CD4-positive, alpha-beta memory T cell (primary cell): ENCODE data around the gene DUSP22. TPM values are rescaled to one million over a fixed set of nuclear protein-coding genes. Genes with fewer than 3 reads are reported as not detected.

Experiments
- CTCF ChIA-PET: fragments of 350-600 bp; sonication (Branson Sonifier 250); formaldehyde crosslinking; loops from one replicate; lab custom pipeline; 2021; ENCODE audit warnings: inconsistent platforms; ENCODE audit not compliant: partially characterized antibody; lab: Charles Lee
- POLR2A ChIA-PET: fragments of 350-600 bp; sonication (Branson Sonifier 250); formaldehyde crosslinking; loops from one replicate; lab custom pipeline; 2021; ENCODE audit not compliant: partially characterized antibody; lab: Charles Lee
- DNase-seq, 5 donors: peaks; one replicate each; pipeline versions ENCODE4 v3.0.0 to v3.0.0-alpha.2; 2020 to 2022; ENCODE audit warnings: mixed read lengths in 1 of 5
- H3K27ac ChIP-seq: one replicate; pipeline ENCODE4 v1.7.0; 2013; ENCODE audit warnings: low read depth, low read length
- H3K27me3 ChIP-seq: 2 replicates; pipeline ENCODE4 v1.7.0; 2013; ENCODE audit warnings: mild to moderate bottlenecking, low read length, moderate library complexity; ENCODE audit not compliant: insufficient read depth
- H3K36me3 ChIP-seq: 2 replicates; pipeline ENCODE4 v1.7.0; 2013; ENCODE audit warnings: mild to moderate bottlenecking, low read length, moderate library complexity; ENCODE audit not compliant: insufficient read depth
- H3K4me1 ChIP-seq: 2 replicates; pipeline ENCODE4 v1.7.0; 2013; ENCODE audit warnings: mild to moderate bottlenecking, low read length, moderate library complexity; ENCODE audit not compliant: insufficient read depth
- H3K4me3 ChIP-seq, 2 donors: one replicate each; pipeline ENCODE4 v1.7.0; 2013; ENCODE audit warnings: low read length in 2 of 2, mild to moderate bottlenecking in 1 of 2
- H3K9me3 ChIP-seq, 2 donors: one replicate each; pipeline ENCODE4 v1.7.0; 2013; ENCODE audit warnings: low read length in 2 of 2, control low read depth in 1 of 2; ENCODE audit not compliant: control insufficient read depth in 1 of 2
- H3K27ac Mint-ChIP-seq, 7 donors: one replicate each; pipeline ENCODE4 v1.8.0; 2020 to 2021; ENCODE audit warnings: mixed read lengths in 7 of 7, mild to moderate bottlenecking in 6 of 7, inconsistent platforms in 3 of 7, moderate library complexity in 3 of 7
- H3K27me3 Mint-ChIP-seq, 2 donors: one replicate each; pipeline ENCODE4 v1.8.0; 2020 to 2021; ENCODE audit warnings: mixed read lengths in 2 of 2
- H3K36me3 Mint-ChIP-seq, 2 donors: one replicate each; pipeline ENCODE4 v1.8.0; 2020 to 2021; ENCODE audit warnings: mixed read lengths in 2 of 2, inconsistent platforms in 1 of 2, mild to moderate bottlenecking in 1 of 2
- H3K4me1 Mint-ChIP-seq, 4 donors: one replicate each; pipeline ENCODE4 v1.8.0; 2020 to 2021; ENCODE audit warnings: mixed read lengths in 4 of 4, mild to moderate bottlenecking in 1 of 4
- H3K4me3 Mint-ChIP-seq, 8 donors: one replicate each; pipeline ENCODE4 v1.8.0; 2020 to 2021; ENCODE audit warnings: mixed read lengths in 8 of 8, mild to moderate bottlenecking in 7 of 8, moderate library complexity in 6 of 8, inconsistent platforms in 3 of 8
- H3K9me3 Mint-ChIP-seq, 8 donors: one replicate each; pipeline ENCODE4 v1.8.0; 2020 to 2021; ENCODE audit warnings: mixed read lengths in 8 of 8, mild to moderate bottlenecking in 5 of 8, inconsistent platforms in 3 of 8, moderate library complexity in 1 of 8
- intact Hi-C: fragments of 100-400 bp; cut with micrococcal nuclease; formaldehyde crosslinking; loops from one replicate; pipeline ENCODE4 v1.15.1; 2023
- polyA plus RNA-seq, 2 donors: library from polyadenylated mRNA; unstranded; fragments of 300-500 nt; fragmentation: Illumina TruSeq; gene quantifications; one replicate each; pipeline ENCODE4 v1.2.3, GENCODE V29; 2021
- total RNA-seq, 2 experiments: library from RNA; stranded (reverse); gene quantifications; one replicate each; pipeline ENCODE4 v1.2.3, GENCODE V29; 2021

DUSP22 gene
- total and polyA plus RNA-seq, 4 experiments from 2014 or later: 32.8 to 49.4 (median 38.9) TPM

DNA sequence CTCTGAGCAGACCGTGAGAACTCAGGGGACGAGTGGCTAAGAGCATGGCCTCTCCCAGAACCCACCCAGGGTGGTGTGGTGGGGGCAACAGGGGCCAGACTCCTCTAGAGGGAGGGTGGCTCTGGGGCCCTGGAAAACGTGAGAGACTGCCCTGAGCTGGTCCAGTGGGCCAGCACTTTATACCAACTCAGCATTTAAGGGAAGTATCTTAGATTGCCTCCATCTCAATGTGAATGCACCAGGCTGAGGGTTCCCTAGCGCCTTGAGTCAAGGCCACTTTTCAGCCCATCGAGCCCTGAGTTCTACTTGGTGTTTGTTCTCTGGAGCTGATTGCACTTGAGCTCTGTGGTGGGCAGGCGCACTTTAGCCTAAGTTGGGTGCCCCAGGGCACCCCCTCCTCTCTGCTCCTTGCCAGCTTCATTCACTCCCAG is 57.2 kb downstream of the DUSP22 start:
- POLR2A ChIA-PET: no interaction called here
- no peak overlapping the region for H3K4me3 Mint-ChIP-seq

DNA sequence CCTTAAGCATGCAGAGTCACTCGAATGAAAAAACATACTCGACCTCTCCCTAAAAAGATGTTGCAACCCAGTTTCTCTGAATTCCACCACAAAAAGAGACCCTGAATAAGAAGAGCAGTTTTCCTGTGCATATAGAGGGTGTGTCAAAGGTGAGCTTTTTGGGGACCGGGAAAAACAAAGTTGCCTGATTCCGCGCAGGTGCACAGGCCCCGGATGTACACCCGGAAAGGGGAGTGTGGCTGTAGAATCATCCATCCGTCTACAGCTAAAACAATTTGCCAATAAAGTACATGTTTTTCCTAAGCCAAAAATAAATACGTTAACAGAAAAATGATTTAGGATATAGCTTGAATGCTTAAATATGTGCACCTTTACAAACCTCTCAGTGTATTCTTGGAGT is 58.1 kb downstream of the DUSP22 start:
- Histone ChIP-seq H3K4me1 (no peaks in the 10 kb centered on the region), H3K27me3 (no peaks in the 10 kb centered on the region), H3K27ac (no peak overlapping the region), H3K36me3 (no peaks in the 10 kb centered on the region), H3K9me3 (no peaks in the 10 kb centered on the region), H3K4me3 (no peak overlapping the region)
- Mint-ChIP-seq H3K9me3 (peaks cover 0 to 9% (median 0%) of the 10 kb centered on the region in 8 donors), H3K36me3 (peaks cover 41 to 49% of the 10 kb centered on the region in 2 donors), H3K4me3 (no peak overlapping the region), H3K4me1 (no peaks in the 10 kb centered on the region), H3K27me3 (no peaks in the 10 kb centered on the region), H3K27ac (no peak overlapping the region)
- ChIA-PET CTCF (no interaction called here), POLR2A (no interaction called here)
- intact Hi-C loops: no loop called here
- DNase-seq: no peak

More for the DNA sequence above, 57.2 kb downstream of the DUSP22 start:
- CTCF ChIA-PET: interaction anchor here (0.9 kb wide), 1 partner anchor 35 kb away, joined by 3 read pairs; no protein-coding TSS in a partner anchor
- Mint-ChIP-seq H3K36me3 (peaks cover 43 to 50% of the 10 kb centered on the region in 2 donors), H3K9me3 (peaks cover 0 to 9% (median 0%) of the 10 kb centered on the region in 8 donors), H3K27ac (no peak overlapping the region), H3K4me1 (no peaks in the 10 kb centered on the region), H3K27me3 (no peaks in the 10 kb centered on the region)
- no peak overlapping the region for H3K27ac ChIP-seq
- H3K27me3 ChIP-seq: no peaks in the 10 kb centered on the region
- DNase-seq: no peak
- H3K36me3 ChIP-seq: no peaks in the 10 kb centered on the region
- H3K4me3 ChIP-seq: no peak overlapping the region
- intact Hi-C loops: no loop called here
- no peaks in the 10 kb centered on the region for H3K9me3 ChIP-seq
- no peaks in the 10 kb centered on the region for H3K4me1 ChIP-seq

- H3K4me1 ChIP-seq: no peaks in the 10 kb centered on the region
- no peaks in the 10 kb centered on the region for H3K27me3 Mint-ChIP-seq
- peaks cover 42 to 46% of the 10 kb centered on the region in 2 donors for H3K36me3 Mint-ChIP-seq
- no peak overlapping the region for H3K27ac ChIP-seq
- no peaks in the 10 kb centered on the region for H3K36me3 ChIP-seq
- H3K27ac Mint-ChIP-seq: no peak overlapping the region
- DNase-seq: no peak
- no peaks in the 10 kb centered on the region for H3K9me3 ChIP-seq
- intact Hi-C loops: no loop called here
- CTCF ChIA-PET: interaction anchor here (0.9 to 1.2 kb wide), 2 partner anchors 10 to 163 kb away, joined by 3 read pairs; no protein-coding TSS in a partner anchor
- H3K4me1 Mint-ChIP-seq: no peaks in the 10 kb centered on the region
- no peak overlapping the region for H3K4me3 ChIP-seq
- no peak overlapping the region for H3K4me3 Mint-ChIP-seq
- POLR2A ChIA-PET: no interaction called here
- peaks cover 0 to 9% (median 0%) of the 10 kb centered on the region in 8 donors for H3K9me3 Mint-ChIP-seq
- no peaks in the 10 kb centered on the region for H3K27me3 ChIP-seq
These were observed 59.0 kb downstream of the DUSP22 start for GRCh38 chr6:351011-351866.

DNA sequence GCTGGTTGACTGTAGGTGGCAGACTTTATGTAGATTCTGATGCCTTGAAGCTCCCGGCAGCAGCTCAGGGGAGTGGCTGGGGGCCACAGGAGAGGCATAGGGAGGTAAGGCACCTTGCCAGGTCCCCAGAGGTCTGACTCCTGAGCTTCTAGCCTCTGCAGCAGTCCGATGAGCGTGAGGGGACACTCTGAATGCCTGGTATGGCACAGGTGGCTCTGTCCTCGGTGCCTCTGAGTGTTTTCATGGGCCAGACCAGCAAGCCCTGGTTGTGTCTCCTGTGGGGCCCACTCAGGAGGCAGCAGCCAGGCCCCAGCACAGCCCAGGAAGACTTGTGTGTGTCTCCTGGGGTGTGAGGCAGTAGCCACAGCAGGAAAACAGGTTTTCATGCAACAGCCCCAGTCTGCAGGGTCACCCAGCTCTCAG is 59.6 kb downstream of the DUSP22 start:
- H3K4me1 ChIP-seq: no peaks in the 10 kb centered on the region
- no peaks in the 10 kb centered on the region for H3K27me3 ChIP-seq
- Mint-ChIP-seq H3K27me3 (no peaks in the 10 kb centered on the region), H3K27ac (no peak overlapping the region), H3K4me3 (no peak overlapping the region), H3K9me3 (peaks cover 0 to 10% (median 0%) of the 10 kb centered on the region in 8 donors), H3K36me3 (peaks cover 37 to 46% of the 10 kb centered on the region in 2 donors), H3K4me1 (no peaks in the 10 kb centered on the region)
- ChIA-PET POLR2A (no interaction called here), CTCF (interaction anchor here (1.2 kb wide), 1 partner anchor 9 kb away, joined by 3 read pairs; no protein-coding TSS in a partner anchor)
- no peaks in the 10 kb centered on the region for H3K9me3 ChIP-seq
- H3K36me3 ChIP-seq: no peaks in the 10 kb centered on the region
- no peak overlapping the region for H3K4me3 ChIP-seq
- no peak for DNase-seq
- no peak overlapping the region for H3K27ac ChIP-seq
- intact Hi-C loops: no loop called here

DNA sequence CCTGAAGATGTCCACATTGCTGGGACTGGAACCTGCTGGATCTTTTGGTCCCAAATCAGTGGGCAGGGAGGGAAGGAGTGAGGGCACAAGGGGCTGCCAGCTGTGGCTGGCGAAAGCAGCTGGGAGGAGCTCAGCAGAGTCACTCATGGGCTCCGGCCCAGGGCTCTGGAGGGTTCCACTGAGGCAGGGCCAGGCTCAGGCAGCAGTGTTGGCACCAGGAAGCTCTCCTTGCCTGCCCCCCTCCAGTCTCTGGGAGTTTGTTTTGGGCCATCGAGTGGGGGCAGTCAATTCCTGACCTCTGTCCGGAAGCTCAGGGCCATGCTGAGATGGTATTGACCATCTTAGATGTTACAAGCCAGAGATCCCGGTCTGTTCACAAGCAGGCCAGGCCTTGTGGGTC is 60.2 kb downstream of the DUSP22 start:
- Mint-ChIP-seq H3K36me3 (peaks cover 33 to 43% of the 10 kb centered on the region in 2 donors), H3K9me3 (peaks cover 0 to 13% (median 0%) of the 10 kb centered on the region in 8 donors), H3K4me3 (no peak overlapping the region), H3K27me3 (no peaks in the 10 kb centered on the region), H3K4me1 (no peaks in the 10 kb centered on the region), H3K27ac (no peak overlapping the region)
- Histone ChIP-seq H3K4me1 (no peaks in the 10 kb centered on the region), H3K27ac (no peak overlapping the region), H3K9me3 (no peaks in the 10 kb centered on the region), H3K4me3 (no peak overlapping the region), H3K36me3 (no peaks in the 10 kb centered on the region), H3K27me3 (no peaks in the 10 kb centered on the region)
- DNase-seq: no peak
- intact Hi-C loops: no loop called here
- ChIA-PET CTCF (no interaction called here), POLR2A (no interaction called here)

DNA sequence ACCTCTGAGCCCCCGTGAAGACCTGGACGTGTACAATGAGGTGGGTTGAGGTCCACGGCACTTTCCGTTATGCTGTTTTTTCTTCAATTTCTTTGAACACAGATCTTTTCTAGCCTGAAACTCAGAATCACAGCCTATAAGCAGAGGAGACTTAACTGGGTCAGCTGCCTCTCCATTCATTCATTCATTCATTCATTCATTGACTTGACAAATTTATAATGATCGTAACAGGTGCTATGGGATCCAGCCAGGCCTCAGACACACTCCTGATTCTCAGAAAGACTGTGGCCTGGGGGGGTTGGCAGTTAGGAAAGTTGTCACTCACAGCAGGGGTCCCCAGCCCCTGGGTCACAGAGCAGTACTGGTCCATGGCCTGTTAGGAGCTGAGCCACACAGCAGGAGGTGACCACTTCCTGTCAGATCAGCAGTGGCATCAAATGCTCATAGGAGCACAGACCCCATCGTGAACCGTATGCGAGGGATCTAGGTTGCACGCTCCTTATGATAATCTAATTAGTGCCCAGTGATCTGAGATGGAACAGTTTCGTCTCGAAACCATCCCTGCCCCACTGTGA is 60.7 kb downstream of the DUSP22 start:
- no peak overlapping the region for H3K4me3 Mint-ChIP-seq
- no peaks in the 10 kb centered on the region for H3K27me3 ChIP-seq
- no peak for DNase-seq
- POLR2A ChIA-PET: no interaction called here
- H3K4me3 ChIP-seq: no peak overlapping the region
- CTCF ChIA-PET: no interaction called here
- no peaks in the 10 kb centered on the region for H3K27me3 Mint-ChIP-seq
- no peaks in the 10 kb centered on the region for H3K36me3 ChIP-seq
- no peaks in the 10 kb centered on the region for H3K9me3 ChIP-seq
- peaks cover 0 to 16% (median 0%) of the 10 kb centered on the region in 8 donors for H3K9me3 Mint-ChIP-seq
- H3K4me1 Mint-ChIP-seq: no peaks in the 10 kb centered on the region
- no peak overlapping the region for H3K27ac Mint-ChIP-seq
- H3K4me1 ChIP-seq: no peaks in the 10 kb centered on the region
- H3K36me3 Mint-ChIP-seq: peaks cover 28 to 38% of the 10 kb centered on the region in 2 donors
- no peak overlapping the region for H3K27ac ChIP-seq
- intact Hi-C loops: no loop called here
